Renal cortex interstitium (tissue), 11 donors: ENCODE data around the gene AHNAK. TPM values are rescaled to one million over a fixed set of nuclear protein-coding genes. Genes with fewer than 3 reads are reported as not detected.
"Not testable (repeated sequence)": the region's sequence is repeated elsewhere in the genome, so short reads cannot be mapped to it uniquely, and the experiment has no call there.

ENCODE experiments used
- DNase-seq, 11 donors: peaks; one replicate each; pipeline ENCODE4 v3.0.0-alpha.2; 2013; ENCODE audit warnings: low read depth in 9 of 11, low spot score in 4 of 11; ENCODE audit errors: extremely low read depth in 1 of 11
- polyA plus RNA-seq, 3 donors: library from polyadenylated mRNA; unstranded; fragments of 120-200 nt; gene quantifications; one replicate each; pipeline ENCODE4 v1.2.1, GENCODE V29; 2013; ENCODE audit not compliant: insufficient read length in 3 of 3

AHNAK gene
- polyA plus RNA-seq, 3 donors = 193 to 231 (median 198) TPM

DNA sequence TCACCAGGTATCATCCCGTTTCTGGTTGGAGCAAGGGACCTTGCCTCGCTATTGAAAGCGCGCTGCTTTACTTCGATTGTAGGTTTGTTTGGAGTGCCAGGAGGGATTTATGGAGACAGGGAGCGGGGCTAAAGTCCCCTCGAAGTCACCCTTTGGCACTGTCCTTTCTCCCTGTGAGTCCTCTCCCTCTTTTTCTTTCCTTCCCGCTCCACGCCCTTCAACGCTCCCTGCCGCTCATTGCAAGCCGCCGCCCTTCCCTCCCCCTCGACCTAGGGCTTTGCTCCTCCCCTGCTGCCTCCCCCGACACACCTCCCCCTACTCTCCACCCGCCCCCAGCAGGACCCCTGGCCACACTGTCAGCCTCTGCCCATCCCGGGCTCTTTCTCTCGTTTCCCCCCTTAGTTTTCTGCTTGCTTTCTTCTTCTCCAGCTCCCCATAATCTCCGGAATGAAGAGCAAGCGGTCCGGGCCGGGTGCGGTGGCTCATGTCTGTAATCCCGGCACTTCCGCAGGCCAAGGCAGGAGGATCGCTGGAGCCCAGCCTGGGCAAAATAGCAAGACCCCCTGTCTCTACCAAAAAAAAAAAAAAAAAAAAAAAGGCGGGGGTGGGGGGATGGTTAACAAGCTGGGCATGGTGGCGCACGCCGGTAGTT lies 41.0 kb downstream of the AHNAK start:
- no peak for DNase-seq

DNA sequence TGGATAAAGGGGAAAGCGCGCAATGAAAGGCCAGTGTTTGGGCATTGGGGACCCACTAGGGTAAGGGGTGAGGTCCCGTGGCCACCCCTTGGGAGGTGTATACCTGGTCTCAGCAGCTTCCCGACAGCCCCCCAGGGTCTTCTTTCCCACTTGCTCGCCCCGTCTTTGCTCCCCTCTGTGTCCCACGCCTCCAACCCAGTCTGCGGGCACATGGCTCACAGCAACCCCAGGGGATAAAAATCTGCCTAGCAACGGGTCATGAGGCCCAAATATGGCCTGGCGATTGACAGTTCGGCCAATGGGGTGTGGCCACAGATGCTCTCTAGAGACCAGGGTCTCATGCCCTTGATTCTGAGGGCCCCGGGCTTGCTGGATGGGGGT lies 41.6 kb downstream of the AHNAK start:
- no peak for DNase-seq

DNA sequence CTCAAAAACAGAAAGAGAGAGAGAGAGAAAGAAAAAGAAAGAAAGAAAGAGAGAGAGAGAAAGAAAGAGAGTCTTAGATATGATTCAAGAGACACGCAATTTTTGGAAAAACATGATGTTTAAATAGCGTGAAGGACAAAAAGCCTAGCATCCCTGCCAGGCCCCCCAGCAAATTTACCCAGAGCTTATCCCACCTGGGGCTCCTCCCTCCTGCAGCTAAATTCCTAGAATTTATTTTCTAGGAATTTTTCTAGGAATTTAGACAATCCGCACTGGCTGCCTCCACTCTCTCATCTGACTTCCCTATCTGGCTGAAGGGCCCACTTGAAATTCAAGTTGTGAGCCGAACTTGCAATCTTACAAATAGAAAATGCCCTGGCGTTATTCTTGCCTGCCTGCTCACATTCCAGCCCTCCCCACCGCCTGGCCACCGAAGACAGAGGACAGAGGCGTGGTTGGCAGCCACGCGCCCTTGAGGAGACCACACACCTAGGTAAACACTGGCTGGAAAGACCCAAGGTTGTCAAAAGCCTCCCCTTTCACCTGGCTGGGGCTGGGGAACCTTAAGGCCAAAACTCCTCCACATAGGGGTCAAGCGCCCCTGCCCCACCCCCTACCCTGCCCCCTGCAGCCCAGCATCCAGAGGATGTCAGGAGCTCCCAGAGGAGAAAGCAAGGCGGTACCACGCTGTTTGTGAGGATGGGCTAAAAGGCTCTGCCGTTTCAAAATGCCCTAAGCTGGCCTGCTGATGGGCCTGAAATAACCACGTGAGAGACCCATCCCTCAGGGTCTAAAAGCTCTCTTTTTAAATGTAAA lies 42.2 kb downstream of the AHNAK start:
- DNase-seq = no peak

DNA sequence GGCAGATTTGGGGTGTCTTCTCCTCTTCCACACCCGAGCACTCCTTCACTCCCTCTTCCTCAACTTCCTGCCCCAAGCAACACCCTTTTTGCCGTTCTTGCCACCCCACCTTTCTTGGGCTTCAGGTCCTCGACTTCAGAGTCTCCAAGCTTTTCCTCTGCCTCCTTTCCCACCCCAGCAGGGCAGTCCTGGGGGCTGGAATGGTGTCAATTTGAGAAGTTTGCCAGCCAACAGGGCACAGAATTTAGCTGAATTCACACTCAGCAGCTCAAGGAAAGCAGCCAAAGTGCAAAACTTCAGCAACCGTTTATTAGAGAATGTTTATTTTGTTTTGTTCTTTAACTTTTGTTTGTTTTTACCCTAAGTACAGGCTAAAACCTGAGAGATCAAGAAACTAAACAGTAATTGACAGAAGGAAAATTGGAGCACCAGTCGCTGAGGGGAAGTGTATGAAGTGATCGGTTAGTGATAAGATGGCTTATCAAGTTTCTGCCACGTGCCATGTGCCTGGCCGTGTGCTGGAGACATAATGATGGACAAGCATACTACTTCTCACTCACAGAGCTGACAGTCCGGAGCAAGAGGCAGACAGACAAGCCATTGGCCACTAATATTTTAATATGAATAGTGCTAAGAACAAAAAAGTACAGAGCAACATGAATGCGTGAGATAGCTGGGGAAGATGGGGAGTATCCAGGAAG lies 44.4 kb downstream of the AHNAK start:
- DNase-seq = no peak

DNA sequence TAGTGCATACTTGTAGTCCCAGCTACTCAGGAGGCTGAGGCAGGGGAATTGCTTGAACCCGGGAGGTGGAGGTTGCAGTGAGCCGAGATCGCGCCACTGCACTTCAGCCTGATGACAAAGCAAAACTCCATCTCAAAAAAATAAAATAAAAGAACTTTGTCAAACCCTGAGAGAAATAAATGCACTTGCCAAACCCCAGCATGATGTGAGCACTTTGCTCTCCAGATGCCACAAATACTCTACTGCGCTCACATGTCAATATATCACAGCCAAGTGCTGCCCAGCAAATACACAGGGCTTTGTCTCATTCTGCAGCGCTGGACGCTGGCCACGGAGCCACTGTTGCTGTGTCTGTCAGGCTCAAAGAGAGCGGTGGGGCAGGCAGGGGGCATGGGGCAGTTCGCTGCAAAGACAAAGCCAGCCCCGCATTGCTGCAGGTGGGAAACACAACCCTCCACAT lies 45.1 kb downstream of the AHNAK start:
- no peak for DNase-seq

DNA sequence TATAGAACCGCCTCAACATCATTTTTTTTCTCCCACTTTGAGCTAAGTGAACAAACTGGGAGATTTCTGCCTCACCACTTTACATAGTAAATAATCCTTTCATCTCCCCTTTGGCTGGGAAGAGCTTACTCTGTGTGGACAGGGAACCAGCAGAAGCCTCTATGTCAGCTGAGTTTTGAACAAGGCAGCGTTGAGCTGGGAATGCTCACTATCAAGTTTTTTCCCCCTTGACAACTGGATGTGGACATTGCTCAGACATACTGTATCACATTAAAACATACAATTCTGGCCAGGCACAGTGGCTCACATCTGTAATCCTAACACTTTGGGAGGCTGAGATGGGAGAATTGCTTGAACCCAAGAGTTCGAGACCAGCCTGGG lies 46.0 kb downstream of the AHNAK start:
- no peak for DNase-seq

DNA sequence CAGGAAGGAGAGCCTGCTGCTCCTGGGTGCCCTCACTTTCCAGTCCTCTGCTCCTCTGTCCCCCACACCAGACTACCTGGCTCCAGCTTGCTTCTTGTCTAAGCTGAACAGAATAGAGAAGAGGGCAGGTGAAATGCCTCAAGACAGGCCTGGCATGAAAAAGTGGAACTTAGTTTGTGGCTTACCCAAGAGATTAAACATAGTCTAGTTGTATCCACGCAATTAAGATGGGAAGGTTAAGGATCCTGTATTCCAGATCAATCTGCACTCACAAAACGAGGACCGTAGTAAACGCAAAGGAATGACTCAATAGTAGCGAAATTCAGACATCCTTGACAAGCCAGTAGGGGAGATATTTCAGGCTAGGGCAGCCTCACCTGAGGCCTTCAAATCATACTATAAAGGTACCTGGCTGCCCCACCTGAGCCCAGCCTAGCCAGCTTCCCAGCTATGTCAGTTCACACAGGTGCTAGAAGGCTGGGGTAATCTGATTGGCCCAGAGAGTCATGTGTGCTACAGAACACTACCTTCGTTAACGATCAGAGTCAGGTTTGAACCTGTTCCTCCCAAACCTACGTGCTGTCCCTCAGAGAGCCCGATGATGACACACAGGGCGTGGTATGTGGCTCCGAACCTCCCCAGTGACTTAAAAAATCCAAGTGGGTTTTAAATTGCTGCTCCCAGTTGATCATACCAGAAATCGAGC lies 46.5 kb downstream of the AHNAK start:
- no peak for DNase-seq

DNA sequence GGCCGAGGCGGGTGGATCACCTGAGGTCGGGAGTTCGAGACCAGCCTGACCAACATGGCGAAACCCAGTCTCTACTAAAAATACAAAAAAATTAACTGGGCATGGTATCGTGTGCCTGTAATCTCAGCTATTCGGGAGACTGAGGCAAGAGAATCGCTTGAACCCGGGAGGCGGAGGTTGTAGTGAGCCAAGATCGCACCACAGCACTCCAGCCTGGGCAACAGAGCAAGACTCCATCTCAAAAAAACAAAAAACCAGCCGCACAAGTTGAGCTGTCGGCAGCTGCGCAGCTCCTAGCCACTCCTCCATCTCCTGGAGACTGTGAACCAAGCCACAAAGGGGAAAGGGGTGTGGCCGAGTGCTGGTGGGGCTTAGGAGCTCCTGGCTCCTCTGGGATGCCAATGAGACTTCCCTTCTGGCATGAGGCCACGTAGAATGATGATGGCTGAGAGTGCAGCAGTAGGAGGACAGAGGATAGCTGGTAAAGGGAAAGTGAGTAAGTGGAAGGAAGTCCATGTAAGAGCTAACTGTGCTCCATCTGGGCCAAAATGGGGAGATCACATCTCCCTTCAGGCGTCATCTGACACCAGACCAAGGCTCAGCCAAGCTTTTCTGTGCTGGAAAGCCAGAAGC lies 47.2 kb downstream of the AHNAK start:
- not testable (repeated sequence) for DNase-seq

DNA sequence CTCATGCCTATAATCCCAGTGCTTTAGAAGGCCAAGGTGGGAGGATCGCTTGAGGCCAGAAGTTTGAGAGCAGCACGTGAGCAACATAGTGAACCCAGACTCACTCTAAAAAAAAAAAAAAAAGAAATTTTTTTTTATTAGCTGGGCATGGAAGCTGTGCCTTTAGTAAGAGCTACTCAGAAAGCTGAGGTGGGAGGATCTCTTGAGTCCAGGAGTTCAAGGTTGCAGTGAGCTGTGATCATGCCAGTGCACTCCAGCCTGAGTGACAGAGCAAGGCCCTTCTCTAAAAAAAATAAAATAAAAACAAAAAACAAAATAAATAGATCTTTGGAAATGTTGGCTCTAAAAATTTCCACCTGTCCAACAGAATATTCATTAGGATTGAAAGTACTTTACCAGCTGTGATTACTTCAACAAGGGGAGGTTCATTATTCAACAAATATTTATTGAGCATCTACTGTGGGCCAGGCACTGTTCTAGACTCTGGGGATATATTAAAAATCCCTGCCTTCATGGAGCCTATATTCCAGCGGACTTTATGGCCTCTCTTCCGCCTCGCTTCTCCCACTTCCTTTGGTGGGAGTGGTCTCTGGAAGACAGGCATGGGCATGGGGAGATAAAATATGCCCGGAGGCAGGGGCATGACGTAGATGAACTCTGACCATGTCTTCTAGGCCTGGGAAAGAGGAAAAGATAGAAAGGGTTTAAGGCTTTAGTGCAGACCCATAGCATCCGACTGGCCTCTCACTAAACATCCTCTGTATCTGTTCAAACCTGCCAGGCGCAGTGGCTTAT lies 47.9 kb downstream of the AHNAK start:
- DNase-seq = no peak

DNA sequence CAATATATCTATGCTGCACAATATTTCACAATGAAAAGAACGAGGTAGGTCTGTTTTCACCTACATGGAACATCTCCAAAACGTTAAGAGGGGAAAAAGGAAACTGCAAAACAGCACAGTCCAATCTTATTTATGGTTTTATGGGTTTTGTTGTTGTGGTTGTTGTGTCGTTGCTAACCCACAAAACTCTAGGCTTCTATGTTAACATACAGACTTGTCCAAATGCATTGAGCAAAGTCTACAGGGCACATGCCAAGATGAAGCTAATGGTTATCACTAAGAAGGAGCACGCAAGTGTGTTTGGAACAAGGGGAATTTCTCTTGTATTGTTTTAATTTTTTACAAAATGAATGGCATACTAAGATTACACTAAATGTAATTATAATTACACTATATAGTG lies 48.6 kb downstream of the AHNAK start:
- DNase-seq = no peak

DNA sequence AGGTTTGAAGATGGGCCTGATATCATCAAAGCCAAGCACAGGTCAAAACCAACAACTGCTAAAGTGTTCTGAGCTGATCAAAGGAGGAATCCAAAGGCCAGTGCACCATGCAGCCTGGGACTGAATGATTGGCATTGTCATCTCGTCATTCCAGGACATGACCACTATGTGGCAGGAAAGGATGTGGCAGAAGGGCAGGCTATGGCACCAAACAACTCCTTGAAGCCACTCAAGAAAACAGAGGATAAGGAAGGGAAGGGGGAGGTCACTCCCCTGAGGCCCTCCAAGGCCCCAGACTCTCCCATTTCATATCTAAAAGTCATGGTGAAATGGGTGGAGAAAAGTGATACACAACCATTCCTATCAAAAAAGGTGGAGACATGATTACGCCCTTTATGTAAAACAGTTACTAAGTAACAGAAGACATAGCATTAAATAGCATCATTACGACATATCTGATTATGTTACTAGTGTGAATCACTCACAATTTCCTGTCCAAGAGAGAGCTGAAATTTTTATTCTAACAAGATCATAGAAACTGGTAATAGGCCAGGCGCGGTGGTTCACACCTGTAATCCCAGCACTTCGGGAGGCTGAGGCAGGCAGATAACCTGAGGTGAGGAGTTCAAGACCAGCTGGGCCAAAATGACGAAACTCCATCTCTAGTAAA lies 49.3 kb downstream of the AHNAK start:
- DNase-seq = no peak

DNA sequence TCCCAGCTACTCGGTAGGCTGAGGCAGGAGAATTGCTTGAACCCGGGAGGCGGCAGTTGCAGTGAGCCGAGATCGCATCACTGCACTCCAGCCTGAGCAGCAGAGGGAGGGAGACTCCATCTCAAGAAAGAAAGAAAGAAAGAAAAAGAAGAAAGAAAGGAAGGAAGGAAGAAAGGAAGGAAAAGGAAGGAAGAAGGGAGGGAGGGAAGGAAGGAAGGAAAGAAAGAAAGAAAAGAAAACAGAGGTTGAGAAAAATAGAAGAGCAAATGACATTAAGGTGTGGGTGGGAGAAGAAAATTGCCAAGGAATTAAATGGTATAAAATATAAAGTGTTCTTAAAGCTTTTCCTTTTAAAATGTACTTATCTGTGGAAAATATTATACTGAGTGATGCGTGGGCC lies 49.9 kb downstream of the AHNAK start:
- no peak for DNase-seq

DNA sequence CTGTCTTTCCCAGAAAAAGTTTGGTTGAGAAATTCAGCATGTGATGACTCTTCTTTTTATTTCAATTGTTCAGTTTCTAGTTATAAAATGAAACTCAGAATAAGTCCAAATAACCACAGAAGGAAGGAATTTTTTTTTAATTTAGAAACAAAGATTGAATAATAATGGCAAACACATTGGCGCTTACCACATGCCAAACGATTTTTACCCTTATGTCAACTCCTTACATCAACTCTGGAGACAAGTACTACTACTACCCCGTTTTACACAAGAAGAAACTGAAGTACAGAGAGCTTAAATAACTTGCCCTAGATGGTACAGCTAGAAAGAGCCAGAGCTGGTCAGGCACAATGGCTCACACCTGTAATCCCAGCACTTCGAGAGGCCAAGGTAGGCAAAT lies 52.4 kb downstream of the AHNAK start:
- DNase-seq = no peak

DNA sequence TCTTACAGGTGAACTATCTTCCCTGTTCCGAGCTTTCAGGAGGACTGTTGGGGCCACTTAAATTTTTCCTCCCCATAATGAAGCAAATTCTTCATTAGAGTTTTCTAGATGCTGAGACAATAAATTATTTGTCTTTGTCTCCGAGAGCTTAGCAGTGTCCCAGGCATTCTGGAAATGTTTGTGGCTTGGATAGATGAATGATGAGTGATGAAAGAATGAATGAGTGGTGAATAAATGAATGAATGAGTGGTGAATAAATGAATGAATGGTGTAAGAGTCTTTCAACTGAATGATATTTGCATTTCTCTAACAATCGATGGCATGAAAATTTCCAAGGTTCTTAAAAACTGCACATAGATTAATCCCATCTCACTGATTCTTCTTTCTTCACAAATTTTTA lies 52.8 kb downstream of the AHNAK start:
- DNase-seq = no peak

DNA sequence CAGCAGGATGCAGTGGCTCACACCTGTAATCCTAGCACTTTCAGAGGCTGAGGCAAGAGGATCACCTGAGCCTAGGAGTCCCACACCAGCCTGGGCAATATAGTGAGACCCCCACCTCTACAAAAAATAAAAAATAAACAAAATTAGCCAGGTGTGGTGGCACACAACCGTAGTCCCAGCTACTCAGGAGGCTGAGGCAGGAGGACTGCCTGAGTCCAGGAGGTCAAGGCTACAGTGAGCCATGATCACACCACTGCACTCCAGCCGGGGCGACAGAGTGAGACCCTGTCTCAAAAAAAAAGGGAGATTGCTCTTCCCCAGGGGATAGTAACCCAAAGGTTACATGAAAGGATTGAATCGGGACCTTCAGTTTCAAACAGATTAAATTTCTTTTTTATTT lies 54.0 kb downstream of the AHNAK start:
- DNase-seq = no peak

DNA sequence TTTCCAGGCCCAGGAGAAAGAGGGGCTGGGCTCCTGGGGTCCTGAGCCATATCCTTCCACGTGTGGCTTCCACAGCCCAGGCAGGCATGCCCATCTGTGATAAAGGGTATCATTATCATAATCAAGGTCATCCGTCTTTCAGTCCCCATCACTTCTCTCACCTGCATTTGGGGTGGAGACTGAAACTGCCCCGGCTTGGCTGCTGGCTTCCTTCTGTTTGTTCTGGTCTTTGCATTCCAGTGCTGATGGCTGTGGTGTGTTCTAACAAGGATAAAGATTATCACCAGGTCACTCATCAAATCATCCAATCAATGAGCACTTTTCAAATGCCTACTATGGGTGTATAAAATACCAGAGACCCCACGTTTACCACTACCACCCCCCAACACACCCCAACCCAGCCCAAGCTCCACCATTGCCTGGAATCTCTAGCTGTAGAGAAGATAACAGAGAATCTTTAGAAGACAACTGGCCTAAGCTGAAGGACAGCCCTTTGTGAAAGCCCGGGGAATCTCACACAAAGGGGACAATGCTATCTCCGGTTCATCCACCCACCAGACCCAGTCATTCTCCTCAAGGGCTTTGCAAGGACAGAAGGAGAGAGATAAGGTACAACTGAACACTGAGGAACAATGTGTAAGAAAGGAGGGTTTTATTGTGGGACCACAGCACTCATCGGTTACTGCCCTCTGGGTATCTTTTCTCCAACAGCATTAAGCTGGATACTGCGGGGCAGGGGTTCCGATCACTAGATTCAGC lies 54.9 kb downstream of the AHNAK start:
- no peak for DNase-seq

DNA sequence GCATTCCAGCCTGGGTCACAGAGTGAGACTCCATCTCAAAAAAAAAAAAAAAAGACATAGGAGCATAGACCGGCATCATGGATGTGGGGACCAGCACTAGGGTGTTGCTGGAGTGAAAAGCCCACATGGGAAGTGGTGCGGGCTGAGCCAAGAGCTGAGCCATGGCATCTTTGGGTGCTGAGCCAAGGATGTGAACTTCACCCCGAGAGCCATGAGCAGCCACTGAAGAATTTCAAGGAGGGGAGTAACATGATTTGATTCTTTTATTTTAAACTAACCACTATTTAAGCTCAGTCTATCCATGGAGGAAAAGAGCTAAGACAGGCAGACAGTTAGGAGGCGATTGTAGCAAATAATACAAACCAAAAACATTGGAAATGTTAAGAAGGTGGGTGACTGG lies 57.4 kb downstream of the AHNAK start:
- DNase-seq = no peak
